Right hindlimb (tissue), 1 donor: ENCODE data around the gene MAP2.
A peak's percentile ranks its signal among the peaks of the same experiment; 100 is the strongest.

Experiments used
- DNase-seq: peaks from one replicate; pipeline ENCODE4 v3.0.0-alpha.2; 2018

Gene MAP2

GRCh38 chr2:209425471-209426071 lies 1.7 kb downstream of the MAP2 start:
- DNase-seq = peak; percentile 40

- no peak for DNase-seq
Measured at GRCh38 chr2:209426432-209426831, 2.6 kb downstream of the MAP2 start.

DNA sequence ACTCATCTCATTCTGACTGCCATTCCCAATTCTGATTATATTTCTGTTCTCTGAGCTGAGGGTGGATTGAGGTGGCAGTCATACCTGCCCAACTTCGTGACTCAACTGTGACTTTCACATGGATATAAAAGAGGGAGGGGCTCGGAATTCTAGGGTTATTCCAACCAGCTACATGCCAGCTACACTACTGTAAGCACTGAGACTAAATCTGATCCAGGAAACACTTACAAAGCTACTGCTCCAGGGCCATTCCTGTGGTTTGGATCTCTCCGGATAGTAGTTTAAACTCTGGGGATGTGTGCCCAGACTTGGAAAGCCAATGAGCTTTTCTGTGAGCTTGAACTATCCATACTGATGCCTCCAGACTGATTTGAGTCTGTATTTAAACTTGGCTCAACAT lies 7.9 kb downstream of the MAP2 start:
- DNase-seq = peak; percentile 60

DNA sequence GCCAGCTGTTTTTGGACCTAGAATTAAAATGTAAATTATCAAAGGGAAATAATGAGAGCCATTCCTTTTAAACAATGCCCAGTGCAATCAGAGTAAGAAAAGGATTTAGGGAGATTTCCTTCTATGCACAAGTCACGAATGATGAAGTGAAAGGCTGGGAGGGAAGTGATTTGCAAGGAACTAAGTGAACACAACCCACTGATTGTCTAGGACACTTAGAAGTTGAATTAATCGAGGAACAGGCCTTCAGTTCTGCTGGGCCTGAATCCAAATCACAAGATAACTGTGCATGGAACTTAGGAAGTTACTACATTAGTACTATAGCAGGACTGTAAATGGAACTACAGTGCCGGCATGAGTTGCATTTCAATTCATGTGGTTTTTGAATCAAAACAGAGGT lies 17.7 kb downstream of the MAP2 start:
- no peak for DNase-seq

DNA sequence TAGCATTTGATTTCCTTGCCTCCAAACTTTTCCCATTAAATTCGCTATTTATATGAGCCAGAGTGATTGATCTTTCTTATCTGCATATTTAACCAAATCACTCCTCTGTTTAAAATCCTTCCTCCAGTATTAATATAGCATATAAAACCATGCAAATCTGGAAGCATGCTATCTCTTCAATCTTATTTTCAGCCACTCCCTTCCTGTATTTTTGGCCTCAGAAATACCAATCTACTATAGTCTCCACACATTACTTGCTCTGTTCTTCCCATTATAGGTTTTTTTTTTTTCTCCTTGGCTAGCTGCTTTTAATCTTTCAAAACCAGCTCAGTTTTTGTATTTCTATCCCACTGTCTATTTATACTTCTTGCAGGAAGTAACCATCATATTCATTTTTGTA lies 19.1 kb downstream of the MAP2 start:
- DNase-seq = no peak

DNA sequence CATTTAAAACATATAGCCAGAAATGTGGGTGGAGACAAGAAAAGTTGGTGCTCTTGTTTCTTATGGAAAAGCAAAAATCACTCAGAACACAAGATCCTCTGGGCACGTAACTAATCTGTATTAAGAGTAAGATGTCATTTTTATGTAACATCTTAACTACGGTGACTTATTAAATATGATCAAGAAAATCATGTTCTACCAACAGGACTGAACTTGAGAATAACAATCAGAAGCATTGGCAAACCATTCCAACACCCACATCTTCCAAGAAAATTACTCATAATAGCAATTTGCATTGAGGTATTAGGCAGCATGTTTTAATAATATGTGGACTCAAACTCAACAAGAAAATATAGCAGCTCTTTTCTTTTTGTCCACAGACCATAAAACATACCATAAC lies 21.6 kb downstream of the MAP2 start:
- DNase-seq = no peak

DNA sequence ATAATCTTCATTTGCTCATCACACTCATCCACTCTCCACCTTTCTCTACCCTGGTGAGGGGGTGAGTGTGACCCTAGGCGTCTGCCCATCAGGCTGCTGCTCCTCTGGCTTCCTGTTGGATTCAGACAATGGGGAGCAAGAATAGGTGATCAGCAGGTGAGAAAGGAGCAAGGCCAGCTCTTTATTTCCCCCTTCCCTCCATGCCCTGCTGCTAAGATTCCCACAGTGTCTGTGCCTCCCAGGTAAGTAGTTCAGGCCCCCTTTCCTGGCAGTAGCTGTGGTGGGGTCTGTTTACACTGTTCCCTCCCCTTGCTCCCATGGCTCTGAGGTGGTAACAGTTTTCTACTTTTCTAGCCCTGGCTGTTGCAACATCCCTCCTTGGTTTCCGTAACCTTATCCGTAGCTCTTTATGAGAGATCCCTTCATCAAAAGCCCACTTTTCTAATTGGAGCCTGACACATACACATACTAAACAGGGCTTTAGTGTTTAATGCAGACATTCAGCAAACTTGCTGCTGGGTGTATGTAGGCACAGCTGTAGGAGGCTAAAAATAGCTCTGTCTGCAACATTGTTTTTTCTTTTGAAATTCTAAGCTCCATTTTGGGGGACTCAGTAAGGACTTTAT lies 27.5 kb downstream of the MAP2 start:
- DNase-seq = no peak

DNA sequence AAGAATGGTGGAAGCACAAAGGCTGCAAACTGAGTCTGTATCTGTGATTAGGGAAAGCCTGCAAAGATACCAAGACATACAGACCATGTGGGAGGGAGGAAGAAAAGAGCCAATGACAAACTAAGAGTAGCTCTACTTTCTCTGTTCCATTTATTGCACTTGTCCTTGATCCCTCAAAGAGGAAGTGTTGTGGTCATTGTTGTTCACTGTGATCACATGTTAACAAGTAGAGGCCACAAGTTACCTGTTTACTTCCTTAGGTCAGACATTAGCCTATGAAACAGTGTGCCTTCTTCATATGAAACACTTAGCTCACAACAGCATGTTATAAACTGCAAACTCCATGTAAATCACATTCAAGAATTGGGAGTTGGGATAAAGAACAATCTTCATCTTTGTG lies 32.6 kb downstream of the MAP2 start:
- no peak for DNase-seq

- no peak for DNase-seq
Measured at GRCh38 chr2:209458008-209458979, 34.4 kb downstream of the MAP2 start.

DNA sequence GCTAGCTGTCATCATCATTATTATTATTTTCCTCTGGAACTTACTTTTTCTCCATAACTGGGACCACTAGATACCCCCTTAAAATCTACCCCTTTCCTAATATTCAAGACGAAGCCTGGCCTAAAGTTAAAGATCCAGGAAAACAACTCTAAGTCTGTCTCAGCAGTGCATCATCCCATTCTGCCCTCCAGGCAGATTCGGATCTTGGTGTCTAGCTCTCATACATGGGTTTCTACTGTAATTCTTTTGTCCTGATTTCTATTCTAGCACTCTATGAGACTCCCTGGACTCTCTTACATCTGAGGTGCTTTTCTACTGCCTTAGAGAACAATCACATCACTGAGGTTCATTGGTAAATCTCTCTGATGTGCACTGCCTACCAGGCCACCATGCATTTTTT lies 35.5 kb downstream of the MAP2 start:
- DNase-seq = no peak

DNA sequence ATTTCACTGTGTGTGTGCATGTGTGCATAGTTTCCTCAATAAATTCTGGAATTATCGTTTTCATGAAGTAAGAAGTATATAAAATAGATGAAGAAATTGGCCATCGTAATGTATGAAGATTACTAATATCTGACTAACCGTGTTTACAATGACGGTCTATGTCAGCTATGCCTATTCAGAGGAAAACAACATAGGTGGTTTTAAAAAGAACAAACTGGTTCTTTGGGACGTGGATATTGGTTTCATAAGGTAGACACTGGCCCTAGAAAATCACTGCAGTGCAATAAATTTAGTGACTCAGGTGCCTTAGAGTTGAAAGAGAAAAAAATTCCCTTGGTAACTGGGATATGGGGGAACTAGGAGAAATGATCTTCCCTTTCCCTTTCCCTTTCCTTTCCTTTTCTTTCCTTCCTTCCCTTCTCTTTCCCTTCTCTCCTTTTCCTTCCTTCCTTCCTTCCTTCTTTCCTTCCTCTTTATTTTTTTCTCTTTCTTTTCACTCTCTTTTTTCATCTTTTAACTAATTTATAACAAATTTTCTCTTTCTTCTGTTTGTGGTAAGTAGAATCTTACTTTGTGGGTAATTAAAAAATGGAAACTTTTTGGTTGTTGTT lies 36.4 kb downstream of the MAP2 start:
- DNase-seq = no peak

- no peak for DNase-seq
Measured at GRCh38 chr2:209463226-209463625, 39.4 kb downstream of the MAP2 start.

GRCh38 chr2:209463835-209464234 lies 40.0 kb downstream of the MAP2 start:
- DNase-seq = no peak

DNA sequence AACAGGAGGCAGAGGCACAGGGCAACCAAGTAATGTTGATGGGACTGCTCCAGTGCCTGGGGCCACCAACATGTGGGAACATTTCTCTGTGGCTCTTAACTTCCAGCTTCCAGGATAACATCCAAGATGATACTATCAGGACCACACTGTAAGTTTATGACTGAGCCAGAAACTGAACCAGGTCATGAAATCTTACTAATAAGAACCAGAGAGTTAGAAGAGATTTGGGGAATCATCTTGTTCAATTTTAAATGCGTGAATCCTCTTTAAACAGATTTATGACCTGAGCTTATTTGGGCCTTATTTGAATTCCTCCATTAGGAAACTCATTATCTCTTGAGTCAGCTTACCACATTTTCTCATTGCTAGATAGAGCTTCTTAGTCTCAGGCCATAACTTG lies 45.0 kb downstream of the MAP2 start:
- no peak for DNase-seq

- no peak for DNase-seq
Measured at GRCh38 chr2:209469481-209469880, 45.6 kb downstream of the MAP2 start.

DNA sequence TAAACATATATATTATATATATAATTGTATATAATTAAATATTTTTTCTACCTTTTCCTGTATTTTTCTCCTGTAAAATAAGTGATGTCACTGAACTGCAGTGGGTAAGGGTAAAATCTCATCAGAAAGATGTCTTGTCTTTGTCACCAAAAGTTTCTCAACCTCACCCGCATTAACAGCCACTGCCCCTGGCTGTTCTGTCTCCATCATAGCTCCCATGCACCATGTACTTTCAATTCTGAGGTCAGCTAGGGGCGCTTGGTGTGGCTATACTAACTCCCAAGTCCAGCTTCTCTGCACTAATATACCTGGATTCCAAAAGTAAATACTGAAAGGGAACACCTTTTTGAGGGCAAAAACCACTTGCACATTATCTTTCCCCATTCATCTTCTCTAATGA lies 46.6 kb downstream of the MAP2 start:
- DNase-seq = no peak

- DNase-seq = no peak
Measured at GRCh38 chr2:209471037-209471436, 47.2 kb downstream of the MAP2 start.

DNA sequence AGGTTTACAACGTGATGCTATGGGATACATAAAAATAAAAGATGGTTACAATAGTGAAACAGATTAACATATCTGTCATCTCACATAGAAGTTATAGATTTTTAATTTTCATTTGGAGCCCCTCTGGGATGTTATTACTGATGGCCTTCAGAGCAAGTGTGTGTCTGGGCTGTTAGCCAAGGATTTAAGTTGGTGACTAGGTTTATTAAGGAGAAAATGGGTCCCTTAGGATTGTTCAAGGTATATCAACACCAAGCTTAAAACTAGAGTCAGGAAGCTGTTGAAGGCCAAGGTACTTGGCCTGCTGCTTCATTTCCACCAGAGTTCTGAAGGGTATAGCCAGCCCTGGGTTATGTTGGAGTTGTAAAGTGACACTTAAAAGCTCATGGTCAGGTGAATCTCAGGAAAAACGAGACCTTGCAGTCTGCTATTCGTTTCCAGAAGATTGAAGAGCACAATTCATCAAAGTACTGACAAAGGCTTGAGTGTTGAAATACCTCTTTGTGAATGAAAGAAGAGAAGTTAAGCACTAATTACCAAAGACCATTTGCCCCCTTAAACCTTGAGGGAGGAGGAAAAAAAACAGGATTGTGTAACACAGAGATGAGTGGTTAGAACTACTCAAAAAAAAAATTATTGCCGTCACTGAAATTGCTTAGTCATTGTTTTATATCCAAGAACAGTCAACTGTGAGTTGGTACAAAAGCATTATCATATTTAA lies 48.4 kb downstream of the MAP2 start:
- no peak for DNase-seq

- DNase-seq = no peak
Measured at GRCh38 chr2:209472871-209473270, 49.0 kb downstream of the MAP2 start.

GRCh38 chr2:209473930-209474419 lies 50.1 kb downstream of the MAP2 start:
- no peak for DNase-seq

DNA sequence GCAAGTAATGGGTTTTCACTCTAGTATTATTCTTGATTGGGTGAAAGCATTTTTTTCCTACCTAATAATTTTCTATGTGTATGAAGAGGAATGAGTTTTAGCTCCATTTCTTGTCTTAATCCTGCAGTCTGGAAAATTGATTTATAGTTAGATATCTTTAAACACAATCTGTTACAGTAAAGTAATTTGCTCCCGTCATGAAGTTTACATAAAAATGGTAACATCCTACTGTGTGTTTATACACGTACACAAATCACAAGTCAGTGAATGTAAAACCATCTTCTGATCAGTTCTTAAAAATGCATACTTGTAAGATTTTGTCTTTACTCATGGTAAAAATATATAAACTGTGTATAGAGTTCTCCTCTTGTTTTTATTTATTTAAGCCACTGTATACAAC lies 51.1 kb downstream of the MAP2 start:
- DNase-seq = no peak

DNA sequence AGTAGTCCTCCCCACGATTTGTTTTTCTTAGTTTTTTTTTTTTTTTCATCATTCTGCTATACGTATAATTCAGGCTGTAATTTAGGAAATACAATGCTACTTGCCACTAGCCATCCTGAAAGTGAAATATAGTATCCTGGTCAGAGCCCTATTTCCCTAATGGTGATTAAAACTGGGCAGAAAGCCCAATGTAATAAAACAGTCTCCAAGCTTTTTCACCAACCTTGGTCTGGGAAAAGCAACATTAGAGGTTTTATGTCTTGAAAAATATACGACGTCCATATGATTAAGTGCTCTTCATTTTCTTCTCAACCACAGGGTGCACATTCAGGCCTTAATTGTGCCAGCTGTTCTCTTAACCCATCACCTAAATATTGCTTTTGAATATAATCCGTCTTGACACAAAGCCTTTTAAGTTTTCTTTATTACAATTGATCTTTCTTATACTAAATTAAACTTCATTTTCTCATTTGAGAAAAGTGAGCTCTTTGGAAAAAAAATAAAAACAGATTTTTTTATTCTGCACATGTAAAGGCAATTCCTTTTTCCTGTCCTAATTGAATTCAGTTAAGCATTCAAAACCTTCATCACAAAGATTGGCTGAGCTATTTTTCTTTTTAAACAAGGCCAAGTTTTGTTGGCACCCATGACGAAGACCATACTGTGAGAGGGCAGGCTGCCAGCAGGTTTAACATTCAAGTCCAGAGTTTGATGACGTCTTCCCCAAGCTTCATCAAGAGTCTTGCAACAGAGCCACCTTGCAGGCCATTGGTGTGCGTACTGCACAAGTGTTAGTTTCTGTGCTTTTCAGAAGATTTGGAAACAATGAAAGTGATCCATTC lies 52.7 kb downstream of the MAP2 start:
- peak; percentile 57 for DNase-seq
